ENCODE results near the gene PRUNE2.
"Not testable (repeated sequence)": the region's sequence is repeated elsewhere in the genome, so short reads cannot be mapped to it uniquely, and the experiment has no call there.

Gene PRUNE2

GRCh38 chr9:76764138-76764537 lies 141.8 kb downstream of the PRUNE2 start, which contains the start of gene PCA3:
Gene PCA3 (plus strand): TSS chr9:76764438.
- Mint-ChIP-seq H3K27ac (no peak within 1 kb of the TSS), H3K27me3 (peaks cover 7% of the 10 kb centered on the region), H3K9me3 (ENCODE audit: low read depth) (no peaks in the 10 kb centered on the region), H3K36me3 (no peaks in the 10 kb centered on the region), H3K4me3 (no peak within 1 kb of the TSS), H3K4me1 (ENCODE audit: low read depth) (no peaks in the 10 kb centered on the region)

- no peaks in the 10 kb centered on the region for H3K36me3 Mint-ChIP-seq
- H3K4me3 Mint-ChIP-seq, result no peak overlapping the region
These were observed 144.5 kb downstream of the PRUNE2 start for GRCh38 chr9:76761448-76761847.

GRCh38 chr9:76759732-76760131 lies 146.2 kb downstream of the PRUNE2 start:
- Mint-ChIP-seq H3K4me3 (no peak overlapping the region), H3K36me3 (no peaks in the 10 kb centered on the region), H3K27me3 (peaks cover 9% of the 10 kb centered on the region), H3K4me1 (ENCODE audit: low read depth) (no peaks in the 10 kb centered on the region), H3K9me3 (ENCODE audit: low read depth) (no peaks in the 10 kb centered on the region), H3K27ac (no peak overlapping the region)

More at GRCh38 chr9:76761448-76761847, 144.5 kb downstream of the PRUNE2 start:
- no peaks in the 10 kb centered on the region for H3K4me1 Mint-ChIP-seq (ENCODE audit: low read depth)
- no peaks in the 10 kb centered on the region for H3K9me3 Mint-ChIP-seq (ENCODE audit: low read depth)
- no peak overlapping the region for H3K27ac Mint-ChIP-seq
- H3K27me3 Mint-ChIP-seq, result peaks cover 9% of the 10 kb centered on the region

- no peaks in the 10 kb centered on the region for H3K4me1 Mint-ChIP-seq (ENCODE audit: low read depth)
- H3K27ac Mint-ChIP-seq, result no peak overlapping the region
- peaks cover 9% of the 10 kb centered on the region for H3K27me3 Mint-ChIP-seq
- no peaks in the 10 kb centered on the region for H3K36me3 Mint-ChIP-seq
- H3K9me3 Mint-ChIP-seq (ENCODE audit: low read depth), result no peaks in the 10 kb centered on the region
- H3K4me3 Mint-ChIP-seq, result no peak overlapping the region
These were observed 147.4 kb downstream of the PRUNE2 start for GRCh38 chr9:76758476-76758875.

GRCh38 chr9:76756941-76757673 lies 148.8 kb downstream of the PRUNE2 start:
- H3K36me3 Mint-ChIP-seq, result no peaks in the 10 kb centered on the region
- H3K27me3 Mint-ChIP-seq, result peaks cover 9% of the 10 kb centered on the region
- no peaks in the 10 kb centered on the region for H3K9me3 Mint-ChIP-seq (ENCODE audit: low read depth)
- H3K27ac Mint-ChIP-seq, result no peak overlapping the region
- H3K4me1 Mint-ChIP-seq (ENCODE audit: low read depth), result no peaks in the 10 kb centered on the region
- no peak overlapping the region for H3K4me3 Mint-ChIP-seq

GRCh38 chr9:76756268-76756640 lies 149.7 kb downstream of the PRUNE2 start:
- Mint-ChIP-seq H3K4me1 (ENCODE audit: low read depth) (no peaks in the 10 kb centered on the region), H3K27me3 (peaks cover 9% of the 10 kb centered on the region), H3K27ac (no peak overlapping the region), H3K36me3 (no peaks in the 10 kb centered on the region), H3K9me3 (ENCODE audit: low read depth) (no peaks in the 10 kb centered on the region), H3K4me3 (no peak overlapping the region)

GRCh38 chr9:76751001-76751400 lies 154.9 kb downstream of the PRUNE2 start:
- no peaks in the 10 kb centered on the region for H3K36me3 Mint-ChIP-seq
- H3K9me3 Mint-ChIP-seq (ENCODE audit: low read depth), result no peaks in the 10 kb centered on the region
- H3K4me3 Mint-ChIP-seq, result no peak overlapping the region
- no peaks in the 10 kb centered on the region for H3K27me3 Mint-ChIP-seq
- no peaks in the 10 kb centered on the region for H3K4me1 Mint-ChIP-seq (ENCODE audit: low read depth)
- no peak overlapping the region for H3K27ac Mint-ChIP-seq

GRCh38 chr9:76744336-76744735 lies 161.6 kb downstream of the PRUNE2 start:
- Mint-ChIP-seq H3K4me3 (no peak overlapping the region), H3K9me3 (ENCODE audit: low read depth) (peaks cover 6% of the 10 kb centered on the region), H3K27ac (no peak overlapping the region), H3K27me3 (peaks cover 2% of the 10 kb centered on the region), H3K4me1 (ENCODE audit: low read depth) (no peaks in the 10 kb centered on the region), H3K36me3 (no peaks in the 10 kb centered on the region)

- H3K27me3 Mint-ChIP-seq, result peaks cover 2% of the 10 kb centered on the region
- no peaks in the 10 kb centered on the region for H3K4me1 Mint-ChIP-seq (ENCODE audit: low read depth)
- peaks cover 6% of the 10 kb centered on the region for H3K9me3 Mint-ChIP-seq (ENCODE audit: low read depth)
- no peak overlapping the region for H3K4me3 Mint-ChIP-seq
- H3K27ac Mint-ChIP-seq, result no peak overlapping the region
- H3K36me3 Mint-ChIP-seq, result no peaks in the 10 kb centered on the region
These were observed 162.0 kb downstream of the PRUNE2 start for GRCh38 chr9:76743931-76744330.

GRCh38 chr9:76742890-76743289 lies 163.0 kb downstream of the PRUNE2 start:
- not testable (repeated sequence) for H3K9me3 Mint-ChIP-seq (ENCODE audit: low read depth); H3K27ac Mint-ChIP-seq; H3K4me1 Mint-ChIP-seq (ENCODE audit: low read depth); H3K27me3 Mint-ChIP-seq; H3K36me3 Mint-ChIP-seq; H3K4me3 Mint-ChIP-seq

GRCh38 chr9:76741524-76741923 lies 164.4 kb downstream of the PRUNE2 start:
- Mint-ChIP-seq H3K4me3 (no peak overlapping the region), H3K36me3 (no peaks in the 10 kb centered on the region), H3K9me3 (ENCODE audit: low read depth) (peaks cover 6% of the 10 kb centered on the region), H3K4me1 (ENCODE audit: low read depth) (no peaks in the 10 kb centered on the region), H3K27me3 (peaks cover 5% of the 10 kb centered on the region), H3K27ac (no peak overlapping the region)

GRCh38 chr9:76738402-76738801 lies 167.5 kb downstream of the PRUNE2 start:
- no peak overlapping the region for H3K4me3 Mint-ChIP-seq
- H3K4me1 Mint-ChIP-seq (ENCODE audit: low read depth), result no peaks in the 10 kb centered on the region
- H3K27ac Mint-ChIP-seq, result no peak overlapping the region
- peaks cover 5% of the 10 kb centered on the region for H3K27me3 Mint-ChIP-seq
- peaks cover 6% of the 10 kb centered on the region for H3K9me3 Mint-ChIP-seq (ENCODE audit: low read depth)
- H3K36me3 Mint-ChIP-seq, result no peaks in the 10 kb centered on the region

GRCh38 chr9:76737154-76737902 lies 168.6 kb downstream of the PRUNE2 start:
- Mint-ChIP-seq H3K27ac (no peak overlapping the region), H3K9me3 (ENCODE audit: low read depth) (no peaks in the 10 kb centered on the region), H3K4me1 (ENCODE audit: low read depth) (no peaks in the 10 kb centered on the region), H3K4me3 (no peak overlapping the region), H3K36me3 (no peaks in the 10 kb centered on the region), H3K27me3 (peaks cover 5% of the 10 kb centered on the region)

- H3K4me3 Mint-ChIP-seq, result no peak overlapping the region
- H3K27me3 Mint-ChIP-seq, result peaks cover 4% of the 10 kb centered on the region
- no peak overlapping the region for H3K27ac Mint-ChIP-seq
- no peaks in the 10 kb centered on the region for H3K4me1 Mint-ChIP-seq (ENCODE audit: low read depth)
- no peaks in the 10 kb centered on the region for H3K9me3 Mint-ChIP-seq (ENCODE audit: low read depth)
- no peaks in the 10 kb centered on the region for H3K36me3 Mint-ChIP-seq
These were observed 171.2 kb downstream of the PRUNE2 start for GRCh38 chr9:76734716-76735115.

GRCh38 chr9:76733096-76733495 lies 172.8 kb downstream of the PRUNE2 start:
- Mint-ChIP-seq H3K4me1 (ENCODE audit: low read depth) (no peaks in the 10 kb centered on the region), H3K27me3 (peaks cover under 1% of the 10 kb centered on the region), H3K4me3 (no peak overlapping the region), H3K36me3 (no peaks in the 10 kb centered on the region), H3K27ac (no peak overlapping the region), H3K9me3 (ENCODE audit: low read depth) (no peaks in the 10 kb centered on the region)

Data from activated naive CD8-positive, alpha-beta T cell (primary cell).